Astrocyte of the cerebellum (primary cell): ENCODE data around the gene ADAD2.
A peak's percentile ranks its signal among the peaks of the same experiment; 100 is the strongest.

Source experiments
- DNase-seq: peaks from one replicate; pipeline ENCODE4 v3.0.0-alpha.2; 2011; ENCODE audit warnings: low read depth
- H3K4me3 ChIP-seq: 2 replicates; pipeline ENCODE4 v1.5.1; 2011; ENCODE audit warnings: mild to moderate bottlenecking, low read depth, low read length, moderate library complexity
- in situ Hi-C: cut with HindIII; loops from 2 replicates; pipeline ENCODE4 v1.10.0; 2017; ENCODE audit warnings: low sequenced_read_pairs
- TF ChIP-seq, protein P1 (sequence below): IDR thresholded peaks from 2 replicates; pipeline ENCODE4 v1.5.1; 2012; ENCODE audit warnings: low read length, low read depth, moderate library complexity, mild to moderate bottlenecking; ENCODE audit errors: missing control alignments

Gene ADAD2

DNA sequence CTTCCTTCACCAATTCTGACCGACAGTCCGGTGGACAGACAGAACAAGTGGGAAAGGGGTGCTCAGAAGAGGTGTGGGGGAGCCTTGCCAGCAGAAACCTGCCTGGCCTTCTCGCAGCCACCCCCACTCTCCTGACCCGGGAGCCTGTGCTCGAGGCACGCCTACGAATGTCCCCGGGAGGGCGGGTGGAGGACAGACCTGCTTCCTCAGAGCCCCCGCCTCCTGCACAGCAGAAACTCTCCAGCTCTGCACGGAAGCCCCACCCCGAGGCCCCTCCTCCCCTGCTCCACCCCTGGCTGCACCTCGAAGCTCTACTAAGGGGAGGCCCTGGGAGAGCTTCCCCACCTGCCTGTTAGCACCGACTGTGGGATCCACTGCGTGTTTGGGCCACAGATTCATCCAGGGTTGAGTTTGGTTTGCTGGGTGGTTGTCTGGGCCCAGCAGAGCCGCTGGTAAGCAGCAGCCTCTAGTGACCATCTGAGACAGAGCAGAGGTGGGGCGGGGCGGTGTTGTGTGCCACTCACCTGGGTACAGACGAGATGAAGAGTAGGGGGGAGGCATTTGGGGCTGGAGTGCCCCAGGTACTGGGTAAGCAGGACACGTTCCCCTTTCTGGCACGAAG lies 10.3 kb upstream of the ADAD2 start:
- H3K4me3 ChIP-seq = no peak overlapping the region
- in situ Hi-C loops = no loop called here

DNA sequence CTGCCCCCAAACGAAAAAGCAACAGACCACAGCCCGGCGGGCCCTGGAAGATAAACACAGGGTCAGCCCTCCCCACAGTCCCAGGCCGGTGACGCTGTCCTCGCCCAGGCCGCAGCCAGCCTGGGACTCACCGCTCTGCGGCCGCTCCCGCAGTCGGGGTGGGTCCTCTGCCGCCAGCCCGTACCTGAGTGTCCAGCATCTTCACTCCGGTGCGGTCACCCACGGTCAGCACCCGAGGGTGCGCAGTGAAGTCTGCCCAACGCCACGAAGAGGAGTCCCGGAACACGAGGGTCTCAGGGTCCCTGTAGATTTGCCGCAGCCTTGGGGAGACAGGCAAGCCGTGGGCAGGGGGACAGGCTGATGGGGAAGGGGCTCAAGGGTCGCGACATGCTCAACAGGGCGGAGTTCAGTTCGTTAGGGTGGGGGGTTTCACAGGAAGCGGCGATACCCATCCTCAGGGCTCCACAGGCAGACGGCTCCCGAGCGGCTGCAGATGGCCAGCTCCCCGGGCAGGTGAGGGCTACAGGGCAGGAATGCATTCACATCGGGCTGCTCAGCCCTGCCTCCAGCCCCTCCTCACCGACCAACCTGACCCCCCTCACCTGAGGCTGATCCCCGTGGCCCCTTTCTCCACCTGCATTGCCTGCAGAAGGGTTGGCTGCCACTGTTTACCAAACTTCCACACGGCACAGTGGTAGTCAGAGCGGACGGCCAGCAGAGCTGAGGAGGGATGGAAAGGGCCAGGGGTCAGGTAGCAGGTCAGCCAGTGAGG lies 9.6 kb upstream of the ADAD2 start:
- in situ Hi-C loops = no loop called here
- DNase-seq = no peak
- TF ChIP-seq, protein P1, sequence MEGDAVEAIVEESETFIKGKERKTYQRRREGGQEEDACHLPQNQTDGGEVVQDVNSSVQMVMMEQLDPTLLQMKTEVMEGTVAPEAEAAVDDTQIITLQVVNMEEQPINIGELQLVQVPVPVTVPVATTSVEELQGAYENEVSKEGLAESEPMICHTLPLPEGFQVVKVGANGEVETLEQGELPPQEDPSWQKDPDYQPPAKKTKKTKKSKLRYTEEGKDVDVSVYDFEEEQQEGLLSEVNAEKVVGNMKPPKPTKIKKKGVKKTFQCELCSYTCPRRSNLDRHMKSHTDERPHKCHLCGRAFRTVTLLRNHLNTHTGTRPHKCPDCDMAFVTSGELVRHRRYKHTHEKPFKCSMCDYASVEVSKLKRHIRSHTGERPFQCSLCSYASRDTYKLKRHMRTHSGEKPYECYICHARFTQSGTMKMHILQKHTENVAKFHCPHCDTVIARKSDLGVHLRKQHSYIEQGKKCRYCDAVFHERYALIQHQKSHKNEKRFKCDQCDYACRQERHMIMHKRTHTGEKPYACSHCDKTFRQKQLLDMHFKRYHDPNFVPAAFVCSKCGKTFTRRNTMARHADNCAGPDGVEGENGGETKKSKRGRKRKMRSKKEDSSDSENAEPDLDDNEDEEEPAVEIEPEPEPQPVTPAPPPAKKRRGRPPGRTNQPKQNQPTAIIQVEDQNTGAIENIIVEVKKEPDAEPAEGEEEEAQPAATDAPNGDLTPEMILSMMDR = no peak
- H3K4me3 ChIP-seq = no peak overlapping the region

More for the DNA sequence above, 10.3 kb upstream of the ADAD2 start:
- TF ChIP-seq, protein P1 = no peak
- DNase-seq = no peak

DNA sequence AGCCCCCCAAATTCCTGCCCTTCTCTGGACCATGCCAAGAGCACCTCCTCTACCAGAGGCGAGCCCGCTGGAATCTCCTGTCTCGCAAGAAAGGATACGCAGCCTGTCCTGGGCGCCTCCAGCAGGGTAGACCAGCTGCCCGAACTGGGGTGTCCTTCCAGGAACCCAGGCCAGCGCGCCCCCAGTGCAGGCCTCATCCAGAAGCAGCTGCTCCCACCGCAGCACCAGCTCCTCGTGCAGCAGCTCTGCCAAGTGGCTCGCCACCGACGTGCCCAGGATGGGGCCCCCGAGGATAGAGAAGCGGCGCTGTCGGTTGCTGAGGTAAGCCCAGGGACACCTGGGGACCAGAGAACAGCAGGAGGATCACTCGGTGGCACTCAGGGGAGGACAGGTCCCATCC lies 8.9 kb upstream of the ADAD2 start:
- TF ChIP-seq, protein P1 = no peak
- in situ Hi-C loops = no loop called here
- no peak overlapping the region for H3K4me3 ChIP-seq
- no peak for DNase-seq

DNA sequence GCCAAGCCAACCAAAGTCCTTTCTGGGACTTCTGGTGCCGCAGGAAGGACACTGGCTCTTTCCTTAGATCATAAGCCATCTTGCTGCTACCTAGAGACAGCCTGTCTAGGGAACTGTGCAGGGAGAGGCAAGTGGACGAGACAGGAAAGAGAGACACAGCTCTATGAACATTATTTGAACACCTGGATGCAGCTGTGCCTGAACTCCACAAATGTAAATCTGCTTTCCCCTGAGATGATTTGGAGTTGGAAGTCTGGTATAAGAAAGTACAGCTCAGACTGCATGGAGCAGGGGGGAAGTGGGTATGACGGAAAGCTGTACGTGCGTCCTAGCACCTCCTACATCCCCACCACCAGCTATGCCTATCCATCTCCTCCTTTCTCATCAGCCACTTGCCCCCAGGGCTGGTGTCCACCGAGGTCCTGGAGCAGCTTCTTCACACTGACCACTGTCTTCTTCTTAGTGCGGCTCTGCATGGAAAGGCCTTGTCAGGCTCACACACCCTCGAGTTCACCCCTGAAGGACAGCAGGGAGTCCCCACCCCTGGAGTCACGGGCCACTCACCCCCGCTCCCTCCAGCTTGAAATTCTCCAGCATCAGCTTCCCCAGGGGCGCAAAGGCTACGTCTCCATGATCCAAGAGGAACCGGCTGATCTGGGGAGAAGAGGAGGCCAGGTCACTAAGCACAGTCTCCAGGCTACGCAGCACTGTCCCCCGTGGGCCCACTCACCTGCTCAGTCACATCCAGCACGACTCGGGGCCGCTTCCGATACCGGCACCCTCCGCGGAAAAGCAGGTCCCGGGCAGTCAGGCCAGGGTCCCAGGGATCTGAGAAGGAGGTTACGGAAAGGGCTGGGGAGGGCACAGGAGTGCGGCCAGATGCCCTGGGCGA lies 8.0 kb upstream of the ADAD2 start:
- no peak overlapping the region for H3K4me3 ChIP-seq
- TF ChIP-seq, protein P1 = no peak
- in situ Hi-C loops = no loop called here
- no peak for DNase-seq

DNA sequence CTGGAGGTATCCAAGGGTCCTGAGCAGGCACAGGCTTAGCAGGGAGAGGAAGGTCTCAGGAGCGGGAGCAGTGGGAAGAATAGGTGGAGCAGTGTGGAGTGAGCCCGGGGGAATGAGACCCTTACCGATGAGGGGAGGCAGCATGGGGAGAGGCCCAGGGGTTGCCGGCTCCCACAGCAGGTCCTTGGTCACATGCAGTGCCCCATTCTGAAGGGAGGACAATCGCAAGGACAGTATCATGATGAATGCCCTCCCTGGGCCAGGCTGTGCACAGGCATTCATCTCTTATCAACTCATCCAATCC lies 7.4 kb upstream of the ADAD2 start:
- no peak overlapping the region for H3K4me3 ChIP-seq
- TF ChIP-seq, protein P1 = no peak
- in situ Hi-C loops = no loop called here
- DNase-seq = no peak

DNA sequence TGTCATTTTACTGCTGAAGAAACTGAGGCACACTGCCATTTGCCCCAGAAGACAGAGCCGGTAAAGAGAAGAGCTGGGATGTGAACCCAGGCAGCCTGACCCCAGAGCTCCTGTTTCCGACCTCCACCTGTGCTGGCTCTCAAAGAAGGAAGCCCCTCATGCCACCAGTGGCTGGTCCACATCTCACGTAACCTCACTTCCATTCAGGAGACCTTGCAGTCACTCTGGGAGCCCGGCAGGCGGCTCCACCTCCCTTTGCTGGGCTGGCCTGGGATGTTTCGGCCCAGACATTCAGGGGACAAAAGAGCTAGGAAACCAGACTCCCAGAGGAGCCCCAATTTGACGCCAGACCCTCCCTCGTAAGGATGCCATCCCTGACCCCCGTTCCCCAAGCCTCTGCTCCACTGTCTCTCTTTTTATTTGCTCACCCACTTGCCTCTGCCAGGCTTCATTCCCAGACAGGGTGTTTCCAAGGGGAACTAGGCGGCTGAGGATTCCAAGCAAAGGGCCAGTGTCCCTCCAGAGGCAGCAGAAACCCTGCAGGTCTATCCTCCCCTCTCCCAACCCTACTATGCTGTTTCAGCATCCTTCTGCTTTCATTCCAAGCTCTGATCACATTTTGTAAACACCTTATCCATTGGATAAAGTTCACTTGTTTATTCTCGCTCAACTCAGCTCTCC lies 6.9 kb upstream of the ADAD2 start:
- in situ Hi-C loops = no loop called here
- no peak overlapping the region for H3K4me3 ChIP-seq
- no peak for DNase-seq
- TF ChIP-seq, protein P1 = peak; percentile 22
